Measurements from ENCODE around the gene ADAMTS13.
"Not testable (repeated sequence)": the region's sequence is repeated elsewhere in the genome, so short reads cannot be mapped to it uniquely, and the experiment has no call there.

The ADAMTS13 gene

DNA sequence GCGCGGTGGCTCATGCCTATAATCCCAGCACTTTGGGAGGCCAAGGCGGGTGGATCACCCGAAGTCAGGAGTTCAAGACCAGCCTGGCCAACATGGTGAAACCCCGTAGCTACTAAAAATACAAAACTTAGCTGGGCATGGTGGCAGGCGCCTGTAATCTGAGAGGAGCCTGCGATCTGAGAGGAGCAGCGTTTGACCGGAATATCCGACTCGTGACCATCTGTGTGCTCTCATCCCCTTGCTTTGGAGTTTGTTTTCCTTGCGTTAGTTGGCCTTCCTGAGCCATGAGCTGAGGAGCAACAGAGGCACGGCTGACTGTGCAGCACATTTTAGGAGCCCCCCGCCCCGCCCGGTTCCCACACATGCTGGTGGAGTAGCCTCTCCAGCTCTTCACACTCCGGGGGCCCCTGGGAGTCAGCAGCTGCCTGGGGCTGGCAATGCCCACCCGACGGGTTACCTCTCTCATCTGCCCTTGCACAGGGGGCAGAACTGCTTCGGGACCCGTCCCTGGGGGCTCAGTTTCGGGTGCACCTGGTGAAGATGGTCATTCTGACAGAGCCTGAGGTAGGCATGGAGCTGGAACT is 3.0 kb downstream of the ADAMTS13 start:
- DNase-seq (ENCODE audit: low read depth): no peak

- no peak for DNase-seq (ENCODE audit: low read depth)
These were observed 3.8 kb downstream of the ADAMTS13 start for GRCh38 chr9:133426011-133426410.

DNA sequence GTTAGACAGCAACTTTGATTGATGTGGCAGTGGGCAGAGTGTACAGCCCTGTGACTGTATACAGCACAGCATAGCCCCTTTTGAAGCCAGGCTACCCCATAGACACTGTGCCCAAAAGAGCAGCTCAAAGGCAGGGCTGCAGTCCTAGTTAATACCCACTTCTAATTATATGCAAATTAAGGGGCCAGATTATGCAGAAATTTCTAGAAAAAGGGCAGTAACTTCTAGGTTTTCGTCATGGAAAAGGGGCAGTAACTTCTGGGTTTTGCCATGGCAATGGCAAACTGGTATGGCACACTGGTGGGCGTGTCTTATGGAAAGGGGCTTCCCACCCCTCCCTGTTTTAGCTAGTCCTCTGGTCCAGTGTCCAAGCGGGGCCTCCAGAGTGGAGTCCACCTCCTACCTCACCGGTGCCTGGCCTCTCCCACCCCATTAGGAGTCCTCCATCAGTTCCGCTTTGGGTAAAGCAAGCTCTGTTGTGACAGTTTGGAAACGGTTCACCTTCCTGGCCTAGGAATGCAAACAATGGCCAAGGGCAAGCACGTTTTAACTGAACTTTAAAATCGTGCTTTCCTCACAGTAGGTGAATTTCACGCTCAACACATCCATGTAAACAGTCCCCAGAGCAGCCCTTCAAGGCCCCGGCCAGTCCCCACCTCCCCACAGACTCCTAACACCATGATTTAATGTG is 5.6 kb downstream of the ADAMTS13 start:
- DNase-seq (ENCODE audit: low read depth): no peak

- DNase-seq (ENCODE audit: low read depth): no peak
These were observed 6.5 kb downstream of the ADAMTS13 start for GRCh38 chr9:133428617-133429101.

- no peak for DNase-seq (ENCODE audit: low read depth)
These were observed 7.0 kb downstream of the ADAMTS13 start for GRCh38 chr9:133429214-133429613.

DNA sequence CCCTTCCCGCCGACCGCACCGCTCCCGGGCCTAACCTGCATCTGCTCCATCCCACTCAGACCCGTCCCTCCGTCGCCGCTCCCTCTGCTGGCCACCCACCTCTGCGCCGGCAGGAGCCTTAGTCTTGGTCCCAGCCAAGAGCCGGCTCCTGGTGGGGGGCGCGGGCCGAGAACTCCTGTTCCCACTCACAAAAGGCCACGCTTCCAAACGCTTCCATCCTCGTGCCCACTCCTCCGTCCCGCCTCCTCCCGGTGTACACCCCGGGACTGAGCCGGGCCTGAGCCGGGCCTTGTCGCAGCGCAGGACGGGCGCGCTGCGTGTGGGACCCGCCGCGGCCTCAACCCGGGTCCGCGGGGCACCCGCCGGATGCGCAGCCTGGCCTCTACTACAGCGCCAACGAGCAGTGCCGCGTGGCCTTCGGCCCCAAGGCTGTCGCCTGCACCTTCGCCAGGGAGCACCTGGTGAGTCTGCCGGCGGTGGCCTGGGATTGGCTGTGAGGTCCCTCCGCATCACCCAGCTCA is 7.5 kb downstream of the ADAMTS13 start:
- no peak for DNase-seq (ENCODE audit: low read depth)

GRCh38 chr9:133430244-133430643 is 8.1 kb downstream of the ADAMTS13 start:
- DNase-seq (ENCODE audit: low read depth): no peak

DNA sequence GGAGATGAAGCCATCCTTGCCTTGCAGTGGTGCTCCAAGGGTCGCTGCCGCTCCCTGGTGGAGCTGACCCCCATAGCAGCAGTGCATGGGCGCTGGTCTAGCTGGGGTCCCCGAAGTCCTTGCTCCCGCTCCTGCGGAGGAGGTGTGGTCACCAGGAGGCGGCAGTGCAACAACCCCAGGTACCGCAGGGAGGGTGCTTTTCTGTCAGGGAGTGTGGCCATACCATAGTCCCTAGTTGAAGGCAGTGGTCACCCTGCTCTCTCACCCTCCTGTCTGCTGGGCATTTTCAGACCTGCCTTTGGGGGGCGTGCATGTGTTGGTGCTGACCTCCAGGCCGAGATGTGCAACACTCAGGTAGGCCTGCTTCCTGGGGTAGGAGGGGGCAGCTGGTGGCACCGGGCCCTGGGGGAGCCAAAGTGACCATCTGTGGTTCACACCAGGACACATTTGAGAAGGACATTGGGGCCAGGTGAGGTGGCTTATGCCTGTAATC is 11.2 kb downstream of the ADAMTS13 start:
- no peak for DNase-seq (ENCODE audit: low read depth)

DNA sequence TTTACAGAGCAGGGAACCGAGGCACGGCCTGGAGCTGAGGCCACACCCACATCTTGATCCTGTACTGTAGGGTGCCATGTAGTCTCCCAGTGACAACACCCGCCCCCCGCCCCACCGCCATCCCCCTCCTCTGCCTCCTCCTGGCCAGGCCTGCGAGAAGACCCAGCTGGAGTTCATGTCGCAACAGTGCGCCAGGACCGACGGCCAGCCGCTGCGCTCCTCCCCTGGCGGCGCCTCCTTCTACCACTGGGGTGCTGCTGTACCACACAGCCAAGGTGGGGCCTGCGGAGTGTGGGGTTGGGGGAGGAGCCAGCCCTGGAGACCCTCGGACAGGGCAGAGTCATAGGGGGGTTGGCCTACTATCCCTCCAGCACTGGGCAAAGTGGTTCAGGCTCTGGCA is 14.5 kb downstream of the ADAMTS13 start:
- no peak for DNase-seq (ENCODE audit: low read depth)

DNA sequence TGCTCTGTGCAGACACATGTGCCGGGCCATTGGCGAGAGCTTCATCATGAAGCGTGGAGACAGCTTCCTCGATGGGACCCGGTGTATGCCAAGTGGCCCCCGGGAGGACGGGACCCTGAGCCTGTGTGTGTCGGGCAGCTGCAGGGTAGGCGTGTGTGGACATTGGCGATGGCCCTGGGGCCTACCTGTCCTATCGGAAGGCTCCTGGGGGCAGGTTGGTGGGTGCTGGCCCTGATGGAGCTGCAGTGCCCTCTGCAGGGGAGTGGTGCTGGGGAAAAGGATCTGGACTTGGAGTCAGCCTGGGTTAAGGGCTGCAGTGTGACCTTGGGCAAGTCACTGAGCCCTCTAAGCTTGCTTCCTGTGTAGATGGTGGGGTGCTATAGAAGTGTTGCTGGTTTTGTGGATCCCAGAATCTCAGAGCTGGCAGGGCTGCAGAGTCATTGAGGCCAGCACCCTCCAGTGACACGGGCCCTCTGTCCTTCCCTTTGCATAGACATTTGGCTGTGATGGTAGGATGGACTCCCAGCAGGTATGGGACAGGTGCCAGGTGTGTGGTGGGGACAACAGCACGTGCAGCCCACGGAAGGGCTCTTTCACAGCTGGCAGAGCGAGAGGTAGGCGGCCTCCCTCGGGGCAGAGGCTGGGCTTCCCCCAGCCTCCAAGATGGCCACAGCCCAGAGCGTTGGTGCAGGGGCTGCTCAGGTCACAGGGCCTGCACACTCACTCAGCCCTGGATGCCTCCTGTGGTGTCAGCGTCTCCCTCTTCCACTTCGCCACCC is 15.8 kb downstream of the ADAMTS13 start:
- DNase-seq (ENCODE audit: low read depth): no peak

DNA sequence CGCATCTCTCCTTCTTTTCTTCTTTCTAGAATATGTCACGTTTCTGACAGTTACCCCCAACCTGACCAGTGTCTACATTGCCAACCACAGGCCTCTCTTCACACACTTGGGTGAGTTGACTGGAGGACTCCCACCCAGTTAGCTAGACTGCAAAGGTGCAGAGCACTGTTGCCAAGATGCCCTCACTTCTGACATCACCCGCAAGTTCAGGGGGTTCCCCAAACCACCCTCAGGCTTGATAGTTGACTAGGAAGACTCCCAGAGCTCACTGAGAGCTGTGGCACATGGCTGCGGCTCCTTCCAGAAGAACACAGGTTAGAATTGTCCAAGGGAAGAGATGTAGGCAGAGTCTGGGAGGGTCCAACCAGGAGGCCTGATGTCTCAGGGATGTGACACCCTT is 17.2 kb downstream of the ADAMTS13 start:
- DNase-seq (ENCODE audit: low read depth): no peak

DNA sequence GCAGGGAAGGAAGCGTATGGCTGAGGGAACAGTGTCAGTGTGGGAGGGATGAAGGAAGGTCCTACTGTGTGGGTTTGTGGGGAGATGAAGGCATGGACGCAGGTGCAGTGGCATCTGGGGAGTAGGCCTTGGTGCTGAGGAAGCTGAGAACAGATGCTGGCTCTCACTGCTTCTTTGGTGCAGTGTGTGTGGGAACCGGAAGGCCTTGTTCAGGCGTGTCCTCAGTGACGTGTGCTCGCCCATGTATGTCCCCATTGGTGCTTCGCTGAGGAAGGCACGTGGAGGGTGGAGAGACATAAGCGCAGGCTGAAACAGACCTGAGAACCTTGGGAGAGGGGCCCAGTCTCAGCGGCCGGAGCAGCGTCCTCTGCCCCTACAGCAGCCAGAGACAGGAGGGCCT is 18.7 kb downstream of the ADAMTS13 start:
- no peak for DNase-seq (ENCODE audit: low read depth)

DNA sequence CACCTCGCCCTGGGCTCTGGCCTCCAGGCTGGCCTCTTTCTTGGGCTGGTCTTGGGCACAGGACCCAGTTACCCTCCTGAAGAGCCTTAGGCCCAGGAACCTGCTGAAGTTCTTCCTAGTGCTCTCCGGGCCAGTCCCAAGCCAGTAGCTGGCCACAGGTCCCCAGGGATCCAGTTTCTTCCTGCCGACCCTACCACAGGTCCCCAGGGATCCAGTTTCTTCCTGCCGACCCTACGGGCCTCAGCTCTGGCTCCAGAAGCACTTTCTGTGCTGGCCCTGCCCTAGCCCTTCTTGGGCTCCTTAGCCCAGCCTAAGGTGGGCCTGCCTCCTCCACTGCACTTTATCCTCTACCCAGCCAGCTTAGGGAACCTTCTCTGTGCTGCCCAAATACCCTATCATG is 19.4 kb downstream of the ADAMTS13 start:
- DNase-seq (ENCODE audit: low read depth): no peak

DNA sequence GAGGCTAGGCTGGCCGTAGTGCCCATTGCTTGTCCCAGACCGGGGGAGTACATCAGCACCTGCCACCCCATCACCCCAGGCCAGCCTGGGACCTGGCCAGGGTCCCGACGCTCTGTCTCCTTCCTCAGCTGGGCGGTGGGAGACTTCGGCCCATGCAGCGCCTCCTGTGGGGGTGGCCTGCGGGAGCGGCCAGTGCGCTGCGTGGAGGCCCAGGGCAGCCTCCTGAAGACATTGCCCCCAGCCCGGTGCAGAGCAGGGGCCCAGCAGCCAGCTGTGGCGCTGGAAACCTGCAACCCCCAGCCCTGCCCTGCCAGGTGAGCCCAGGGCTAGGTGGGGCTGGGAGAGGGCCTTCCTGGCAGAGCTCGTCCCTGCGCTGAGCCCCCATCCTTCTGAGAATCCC is 21.1 kb downstream of the ADAMTS13 start:
- DNase-seq (ENCODE audit: low read depth): no peak

DNA sequence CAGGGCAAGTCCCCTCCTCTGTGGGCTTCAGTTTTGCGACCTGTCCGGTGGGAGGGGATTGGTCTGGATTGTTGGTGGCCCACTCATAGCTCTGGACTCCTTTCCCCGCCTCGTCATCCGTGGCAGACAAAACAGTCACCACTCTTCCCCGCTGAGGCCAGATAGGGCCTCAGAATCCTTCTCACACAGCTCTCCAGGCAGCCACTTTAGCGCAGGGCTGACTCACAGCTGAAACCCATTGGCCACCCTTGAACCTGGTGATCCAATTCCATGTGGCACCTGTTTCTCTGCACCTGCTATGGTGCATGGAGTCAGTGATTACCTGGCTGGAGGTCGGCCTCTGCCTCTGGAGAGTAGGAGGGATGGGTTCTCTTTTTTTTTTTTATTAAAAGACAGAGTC is 21.8 kb downstream of the ADAMTS13 start:
- DNase-seq (ENCODE audit: low read depth): no peak

DNA sequence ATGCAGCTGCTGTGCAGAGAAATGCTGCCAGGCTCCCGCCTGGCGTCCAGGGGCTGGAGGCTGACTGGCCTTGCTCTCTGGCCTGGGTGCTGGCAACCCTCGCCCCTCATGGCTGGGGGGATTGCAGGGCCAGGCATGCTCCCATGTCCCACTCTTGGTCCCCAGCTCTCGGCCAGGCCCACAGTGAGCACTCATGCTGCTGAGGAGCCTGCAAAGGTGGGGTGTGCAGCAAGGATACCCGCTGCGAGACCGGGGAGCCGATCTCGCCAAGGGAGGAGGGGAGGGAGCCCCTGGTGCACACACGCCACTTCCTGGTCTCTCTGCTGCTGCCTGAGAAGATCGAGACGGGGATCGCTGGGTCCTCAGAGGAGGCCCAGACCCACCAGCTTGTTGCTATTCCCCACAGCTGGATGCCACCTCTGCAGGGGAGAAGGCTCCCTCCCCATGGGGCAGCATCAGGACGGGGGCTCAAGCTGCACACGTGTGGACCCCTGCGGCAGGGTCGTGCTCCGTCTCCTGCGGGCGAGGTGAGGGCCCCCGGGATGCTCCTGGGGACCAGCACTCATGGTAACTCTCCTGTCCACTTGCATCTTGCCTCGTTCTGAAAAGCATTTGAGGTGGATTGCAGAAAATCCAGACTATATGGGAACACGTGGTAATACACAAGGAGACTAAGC is 23.3 kb downstream of the ADAMTS13 start:
- no peak for DNase-seq (ENCODE audit: low read depth)

- DNase-seq (ENCODE audit: low read depth): no peak
These were observed 26.4 kb downstream of the ADAMTS13 start for GRCh38 chr9:133448487-133448972.

GRCh38 chr9:133449760-133450159 is 27.6 kb downstream of the ADAMTS13 start:
- DNase-seq (ENCODE audit: low read depth): no peak

DNA sequence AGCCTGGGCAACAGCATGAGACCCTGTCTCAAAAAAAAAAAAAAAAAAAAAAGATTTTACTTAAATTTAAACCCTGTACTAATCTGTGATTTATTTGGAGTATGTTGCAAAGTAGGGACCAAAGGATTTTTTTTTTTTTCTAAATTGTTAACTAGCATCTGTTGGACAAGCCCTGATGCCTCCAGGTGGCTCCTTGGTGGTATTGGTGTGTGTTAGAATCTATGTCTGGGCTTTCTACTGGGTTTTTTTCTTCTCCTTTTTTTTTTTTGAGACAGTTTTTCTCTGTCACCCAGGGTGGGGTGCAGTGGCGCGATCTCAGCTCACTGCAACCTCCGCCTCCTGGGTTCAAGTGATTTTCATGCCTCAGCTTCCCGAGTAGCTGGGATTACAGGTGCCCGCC is 29.7 kb downstream of the ADAMTS13 start:
- not testable (repeated sequence) for DNase-seq (ENCODE audit: low read depth)

DNA sequence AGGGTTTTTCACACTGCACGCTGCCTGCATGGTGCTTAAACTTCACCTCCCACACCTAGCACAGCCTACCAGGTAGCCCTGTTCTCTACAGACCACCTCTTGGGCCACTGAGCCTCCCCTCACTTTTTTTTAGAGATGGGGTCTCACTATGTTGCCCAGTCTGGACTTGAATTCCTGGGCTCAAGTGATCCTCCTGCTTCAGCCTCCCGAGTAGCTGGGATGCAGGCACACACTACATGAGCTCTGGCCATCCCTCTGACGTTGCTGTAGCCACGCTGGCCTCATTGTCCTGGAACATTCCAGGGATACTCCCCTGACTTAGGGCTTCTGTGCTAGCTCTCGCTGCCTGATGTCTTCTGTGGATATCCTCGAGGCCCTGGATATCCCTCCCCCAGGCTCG is 30.4 kb downstream of the ADAMTS13 start:
- DNase-seq (ENCODE audit: low read depth): no peak

- no peak for DNase-seq (ENCODE audit: low read depth)
These were observed 31.5 kb downstream of the ADAMTS13 start for GRCh38 chr9:133453651-133454050.

DNA sequence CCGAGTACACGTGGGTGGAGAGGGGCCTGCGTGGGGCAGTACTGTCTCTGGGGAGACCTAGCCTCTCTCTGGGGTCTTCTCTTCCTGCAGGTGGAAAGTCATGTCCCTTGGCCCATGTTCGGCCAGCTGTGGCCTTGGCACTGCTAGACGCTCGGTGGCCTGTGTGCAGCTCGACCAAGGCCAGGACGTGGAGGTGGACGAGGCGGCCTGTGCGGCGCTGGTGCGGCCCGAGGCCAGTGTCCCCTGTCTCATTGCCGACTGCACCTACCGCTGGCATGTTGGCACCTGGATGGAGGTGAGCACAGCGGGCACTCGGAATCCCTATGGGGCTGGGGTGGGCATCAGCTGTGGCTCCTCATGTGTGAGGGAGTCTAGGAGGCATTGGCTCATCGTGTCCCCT is 32.2 kb downstream of the ADAMTS13 start:
- no peak for DNase-seq (ENCODE audit: low read depth)

Data from stimulated activated CD8-positive, alpha-beta memory T cell treated with anti-CD3 and anti-CD28 coated beads, Interleukin-7, amount 100 ng/mL, for 24 hours (primary cell).